Activated CD4-positive, alpha-beta T cell treated with anti-CD3 and anti-CD28 coated beads for 24 hours (primary cell): Measurements from ENCODE around the gene DMRTC2.
"Not testable (repeated sequence)": the region's sequence is repeated elsewhere in the genome, so short reads cannot be mapped to it uniquely, and the experiment has no call there.

Source experiments
- DNase-seq, 2 donors: peaks; one replicate each; pipeline ENCODE4 v3.0.0-alpha.2; 2020; ENCODE audit warnings: low read depth in 2 of 2

The DMRTC2 gene

GRCh38 chr19:41871573-41872383 lies 26.9 kb downstream of the DMRTC2 start:
- peak in 1 of 2 donors; percentile 52 for DNase-seq

- no peak for DNase-seq
Observed at GRCh38 chr19:41872384-41872774, 27.5 kb downstream of the DMRTC2 start.

- DNase-seq: peak; percentile 57 to 64
Observed at GRCh38 chr19:41872775-41873647, 28.2 kb downstream of the DMRTC2 start.

- not testable (repeated sequence) for DNase-seq
Observed at GRCh38 chr19:41875973-41876372, 31.1 kb downstream of the DMRTC2 start.

- DNase-seq: no peak
Observed at GRCh38 chr19:41876847-41877832, 32.3 kb downstream of the DMRTC2 start, which contains the start of gene CD79A. TSS of gene CD79A (plus strand) at chr19:41877279. CDS start at chr19:41877305, 26 bp downstream.

GRCh38 chr19:41877916-41878905 lies 33.4 kb downstream of the DMRTC2 start:
- no peak for DNase-seq

GRCh38 chr19:41879080-41879479 lies 34.2 kb downstream of the DMRTC2 start:
- no peak for DNase-seq

GRCh38 chr19:41879670-41880328 lies 35.0 kb downstream of the DMRTC2 start:
- DNase-seq: no peak

- no peak for DNase-seq
Observed at GRCh38 chr19:41880329-41880708, 35.5 kb downstream of the DMRTC2 start.

- no peak for DNase-seq
Observed at GRCh38 chr19:41882568-41883462, 38.0 kb downstream of the DMRTC2 start, which contains the start of gene ARHGEF1. TSS of gene ARHGEF1 (plus strand) at chr19:41883184. CDS start at chr19:41888083, 4,899 bp downstream.

GRCh38 chr19:41883463-41883820 lies 38.6 kb downstream of the DMRTC2 start:
- no peak for DNase-seq

GRCh38 chr19:41883821-41884733 lies 39.2 kb downstream of the DMRTC2 start:
- peak; percentile 77 to 84 for DNase-seq

GRCh38 chr19:41886761-41887710 lies 42.2 kb downstream of the DMRTC2 start:
- peak in 1 of 2 donors; percentile 49 for DNase-seq

GRCh38 chr19:41887711-41888382 lies 43.0 kb downstream of the DMRTC2 start:
- DNase-seq: peak; percentile 76 to 83

- DNase-seq: no peak
Observed at GRCh38 chr19:41888926-41889325, 44.1 kb downstream of the DMRTC2 start.

- DNase-seq: no peak
Observed at GRCh38 chr19:41889896-41890295, 45.1 kb downstream of the DMRTC2 start.
